ACHN (cell line): Measurements from ENCODE around the gene CCL20.
A peak's percentile ranks its signal among the peaks of the same experiment; 100 is the strongest.

Source experiments
- DNase-seq: peaks from one replicate; pipeline ENCODE4 v3.0.0-alpha.2; 2015
- in situ Hi-C: cut with HindIII; loops from 2 replicates; pipeline ENCODE4 v1.10.0; 2017; ENCODE audit warnings: low sequenced_read_pairs, low pct_ligation_motif_present, low pct_unique_long_range_greater_than_20kb

CCL20 gene

DNA sequence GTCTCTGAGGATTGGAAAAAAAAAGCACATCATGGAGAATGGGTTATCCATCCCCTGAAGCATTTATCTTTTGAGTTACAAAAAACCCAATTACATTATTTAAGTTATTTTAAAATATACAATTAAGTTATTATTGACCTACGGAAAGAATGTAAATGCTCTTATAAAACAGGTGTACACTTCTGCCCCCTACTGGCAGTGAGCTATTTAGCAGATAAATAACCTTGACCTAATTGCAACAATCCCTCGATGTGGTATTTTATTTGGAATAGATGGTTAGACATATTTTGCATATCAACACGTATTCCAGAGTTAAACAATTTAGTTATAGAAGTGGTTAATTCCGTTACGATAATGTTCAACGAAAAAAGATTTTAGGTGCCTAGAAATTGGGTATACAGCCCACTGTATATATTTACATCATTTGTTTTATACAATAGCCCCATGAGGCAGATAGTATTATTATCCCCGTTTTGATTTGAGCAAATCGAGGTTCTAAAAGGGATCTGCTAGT, 48.6 kb downstream of the CCL20 start:
- peak; percentile 79 for DNase-seq
- in situ Hi-C loops = no loop called here

DNA sequence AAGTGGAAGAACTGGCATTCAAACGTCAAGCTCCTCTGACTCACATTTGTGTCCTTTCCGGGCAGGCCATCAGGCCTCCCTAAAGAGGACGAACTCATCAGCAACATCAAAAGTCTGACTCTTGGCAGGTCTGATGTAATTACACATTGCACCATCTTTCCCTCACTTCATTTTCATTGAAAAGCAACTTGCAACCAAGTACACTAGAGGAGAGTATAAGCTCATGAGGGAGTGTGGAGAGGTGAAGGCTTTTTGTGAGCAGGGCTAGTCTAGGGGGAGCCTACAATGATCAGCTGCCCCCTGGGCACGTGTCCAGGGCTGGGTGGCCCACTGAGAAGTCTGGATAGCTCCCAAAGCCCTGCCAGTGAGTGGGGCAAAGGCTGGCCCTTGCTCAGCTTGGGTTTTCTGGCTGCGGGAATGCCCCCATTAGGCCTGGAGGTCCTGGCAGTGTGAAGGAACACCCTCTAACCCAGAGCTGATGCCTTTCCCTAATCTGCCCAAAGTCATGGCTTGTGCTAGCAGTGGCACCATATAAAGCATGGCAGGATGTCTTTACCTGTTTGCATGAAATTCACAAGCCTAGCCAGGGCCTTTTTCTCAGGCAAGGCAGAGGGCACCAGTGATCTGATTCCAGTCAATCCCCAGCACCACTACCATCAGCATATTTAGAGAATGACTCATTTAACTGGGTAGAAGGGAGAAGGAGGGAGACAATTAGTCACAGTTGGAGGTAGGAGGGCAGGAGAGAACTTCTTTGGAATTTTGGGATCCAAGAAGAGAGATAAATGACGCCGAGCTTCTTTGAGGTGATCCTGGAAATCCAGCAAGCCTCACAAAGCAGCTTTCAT, 49.3 kb downstream of the CCL20 start:
- in situ Hi-C loops = no loop called here
- peak; percentile 95 for DNase-seq

DNA sequence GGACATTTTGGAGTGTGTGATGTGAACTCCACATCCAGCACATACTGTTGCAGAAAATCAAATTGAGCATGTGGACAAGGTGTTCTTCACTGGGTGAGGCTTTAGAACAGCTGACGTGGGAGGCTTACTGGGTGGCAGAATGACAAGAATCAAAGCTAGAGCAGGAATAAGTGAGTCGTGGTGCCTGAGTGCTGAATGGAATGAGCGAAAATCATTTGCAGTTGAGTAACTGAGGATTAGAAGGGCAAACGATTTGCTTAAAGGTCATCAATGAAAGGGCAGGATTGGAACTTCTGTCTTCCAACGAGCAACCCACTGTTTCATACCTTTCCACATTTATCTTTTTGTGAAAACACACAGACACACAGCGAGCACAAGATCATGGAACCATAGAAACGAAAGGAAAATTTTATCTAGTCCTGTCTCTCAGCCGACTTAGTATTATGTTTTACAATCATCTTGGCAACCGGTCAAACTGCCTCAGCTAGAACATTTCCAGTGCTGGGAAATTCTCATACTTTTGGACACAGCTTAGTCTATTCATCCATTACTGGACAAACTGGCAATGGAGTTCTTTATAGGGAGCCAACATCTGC, 50.6 kb downstream of the CCL20 start:
- in situ Hi-C loops = no loop called here
- DNase-seq = no peak

DNA sequence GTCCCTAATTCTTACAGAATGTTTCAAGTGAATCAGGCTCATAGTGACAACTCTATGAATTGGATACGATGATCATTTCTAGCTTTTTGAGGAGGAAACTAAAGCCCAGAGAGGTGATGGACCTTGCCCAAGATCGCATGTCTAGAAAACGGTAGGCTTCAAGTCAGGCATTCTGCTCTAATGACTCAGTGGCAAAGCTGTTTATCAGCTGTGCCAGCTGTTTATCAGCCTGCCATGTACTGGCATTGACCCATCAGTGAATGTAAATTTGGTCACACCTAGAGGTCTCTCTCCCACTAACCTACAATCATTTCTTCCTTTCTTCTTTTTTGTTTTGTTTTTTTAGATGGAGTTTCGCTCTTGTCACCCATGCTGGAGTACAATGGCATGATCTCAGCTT, 51.6 kb downstream of the CCL20 start:
- DNase-seq = no peak
- in situ Hi-C loops = no loop called here
